Smooth muscle cell (in vitro differentiated cells): ENCODE data around the gene KIF1A. TPM values are rescaled to one million over a fixed set of nuclear protein-coding genes. Genes with fewer than 3 reads are reported as not detected.

ENCODE experiments used
- DNase-seq: peaks from one replicate; lab custom pipeline; 2025; ENCODE audit not compliant: unreplicated experiment; lab: John Stamatoyannopoulos, UW
- H2AFZ ChIP-seq: fragments of 200-600 bp; sonication (generic); 2 replicates; pipeline ENCODE4 v1.6.0; 2016; ENCODE audit warnings: antibody characterized with exemption, low read depth, mild to moderate bottlenecking
- H3F3A ChIP-seq: fragments of 200-600 bp; sonication (generic); 2 replicates; pipeline ENCODE4 v1.6.0; 2017; ENCODE audit warnings: antibody characterized with exemption, low read depth
- H3K27ac ChIP-seq: fragments of 200-600 bp; sonication (generic); 2 replicates; pipeline ENCODE4 v1.5.1; 2016; ENCODE audit warnings: low read depth, mild to moderate bottlenecking
- H3K27me3 ChIP-seq: fragments of 200-600 bp; sonication (generic); 2 replicates; pipeline ENCODE4 v1.6.1; 2016; ENCODE audit warnings: low read depth, mild to moderate bottlenecking
- H3K36me3 ChIP-seq: fragments of 200-600 bp; sonication (generic); 2 replicates; pipeline ENCODE4 v1.5.1; 2016; ENCODE audit warnings: low read depth
- H3K4me1 ChIP-seq: fragments of 200-600 bp; sonication (generic); 2 replicates; pipeline ENCODE4 v1.5.1; 2016; ENCODE audit warnings: low read depth
- H3K4me2 ChIP-seq: fragments of 200-600 bp; sonication (generic); 2 replicates; pipeline ENCODE4 v1.6.0; 2016; ENCODE audit warnings: mild to moderate bottlenecking
- H3K4me3 ChIP-seq: fragments of 200-600 bp; sonication (generic); 2 replicates; pipeline ENCODE4 v1.5.1; 2016; ENCODE audit warnings: mild to moderate bottlenecking
- H3K79me2 ChIP-seq: fragments of 200-600 bp; sonication (generic); 2 replicates; pipeline ENCODE4 v1.6.0; 2016; ENCODE audit warnings: low read depth, mild to moderate bottlenecking
- H3K9ac ChIP-seq: fragments of 200-600 bp; sonication (generic); 2 replicates; pipeline ENCODE4 v1.6.0; 2016; ENCODE audit warnings: low read depth
- H3K9me3 ChIP-seq: fragments of 200-600 bp; sonication (generic); replicated peaks from 2 replicates; pipeline ENCODE4 v1.5.1; 2016; ENCODE audit warnings: low read depth
- H4K20me1 ChIP-seq: fragments of 200-600 bp; sonication (generic); 2 replicates; pipeline ENCODE4 v1.6.0; 2016; ENCODE audit warnings: low read depth
- WGBS: methylation state at CpG from one replicate; pipeline ENCODE4 v1.1.7; 2016; ENCODE audit warnings: low lambda C conversion rate; 5-methylcytosine and 5-hydroxymethylcytosine counted together
- polyA plus RNA-seq: library from polyadenylated mRNA; unstranded; fragments of >200 nt; fragmentation: Nextera tagmentation; extraction: Ambion mirVana; gene quantifications from 2 replicates; pipeline ENCODE4 v1.2.1, GENCODE V29; 2016
- total RNA-seq: library from RNA; depleted of rRNA; stranded (reverse); fragments of >200 nt; gene quantifications from 2 replicates; pipeline ENCODE4 v1.2.3, GENCODE V29; 2014
- TF ChIP-seq, protein P1 (sequence below): fragments of 200-600 bp; sonication (generic); IDR thresholded peaks from 2 replicates; pipeline ENCODE4 v1.5.1; 2017; ENCODE audit warnings: borderline replicate concordance, mild to moderate bottlenecking, antibody characterized with exemption; ENCODE audit not compliant: insufficient read depth, poor library complexity, severe bottlenecking

Gene KIF1A
- total and polyA plus RNA-seq, 2 experiments from 2014 or later: 4.6 to 8.4 TPM

- Histone ChIP-seq H3F3A (no peaks in the 10 kb centered on the region), H2AFZ (no peak overlapping the region), H3K9ac (no peak overlapping the region), H3K9me3 (no peaks in the 10 kb centered on the region), H3K4me3 (no peak overlapping the region), H3K27me3 (peaks cover 16% of the 10 kb centered on the region), H3K27ac (no peak overlapping the region), H3K36me3 (no peaks in the 10 kb centered on the region), H3K79me2 (no peaks in the 10 kb centered on the region), H3K4me1 (peaks cover 5% of the 10 kb centered on the region), H4K20me1 (no peaks in the 10 kb centered on the region), H3K4me2 (no peak overlapping the region)
- 96% methylated on average over 11 of the region's 11 CpGs for WGBS
- DNase-seq: no peak
- TF ChIP-seq, protein P1, sequence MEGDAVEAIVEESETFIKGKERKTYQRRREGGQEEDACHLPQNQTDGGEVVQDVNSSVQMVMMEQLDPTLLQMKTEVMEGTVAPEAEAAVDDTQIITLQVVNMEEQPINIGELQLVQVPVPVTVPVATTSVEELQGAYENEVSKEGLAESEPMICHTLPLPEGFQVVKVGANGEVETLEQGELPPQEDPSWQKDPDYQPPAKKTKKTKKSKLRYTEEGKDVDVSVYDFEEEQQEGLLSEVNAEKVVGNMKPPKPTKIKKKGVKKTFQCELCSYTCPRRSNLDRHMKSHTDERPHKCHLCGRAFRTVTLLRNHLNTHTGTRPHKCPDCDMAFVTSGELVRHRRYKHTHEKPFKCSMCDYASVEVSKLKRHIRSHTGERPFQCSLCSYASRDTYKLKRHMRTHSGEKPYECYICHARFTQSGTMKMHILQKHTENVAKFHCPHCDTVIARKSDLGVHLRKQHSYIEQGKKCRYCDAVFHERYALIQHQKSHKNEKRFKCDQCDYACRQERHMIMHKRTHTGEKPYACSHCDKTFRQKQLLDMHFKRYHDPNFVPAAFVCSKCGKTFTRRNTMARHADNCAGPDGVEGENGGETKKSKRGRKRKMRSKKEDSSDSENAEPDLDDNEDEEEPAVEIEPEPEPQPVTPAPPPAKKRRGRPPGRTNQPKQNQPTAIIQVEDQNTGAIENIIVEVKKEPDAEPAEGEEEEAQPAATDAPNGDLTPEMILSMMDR: no peak
Measured at GRCh38 chr2:240814946-240815760, 4.9 kb downstream of the KIF1A start.

GRCh38 chr2:240814280-240814679, 5.7 kb downstream of the KIF1A start:
- no peaks in the 10 kb centered on the region for H3K36me3 ChIP-seq
- no peak for DNase-seq
- H3K27me3 ChIP-seq: peaks cover 10% of the 10 kb centered on the region
- H3K4me1 ChIP-seq: peaks cover 5% of the 10 kb centered on the region
- H4K20me1 ChIP-seq: no peaks in the 10 kb centered on the region
- WGBS: 100% methylated on average over 4 of the region's 4 CpGs
- TF ChIP-seq, protein P1: no peak
- H3K4me2 ChIP-seq: no peak overlapping the region
- no peaks in the 10 kb centered on the region for H3K79me2 ChIP-seq
- no peaks in the 10 kb centered on the region for H3K9me3 ChIP-seq
- no peak overlapping the region for H3K4me3 ChIP-seq
- H3F3A ChIP-seq: no peaks in the 10 kb centered on the region
- no peak overlapping the region for H3K9ac ChIP-seq
- no peak overlapping the region for H2AFZ ChIP-seq
- no peak overlapping the region for H3K27ac ChIP-seq

- Histone ChIP-seq H3F3A (no peaks in the 10 kb centered on the region), H3K4me3 (no peak overlapping the region), H2AFZ (no peak overlapping the region), H3K9ac (no peak overlapping the region), H4K20me1 (no peaks in the 10 kb centered on the region), H3K27ac (no peak overlapping the region), H3K9me3 (no peaks in the 10 kb centered on the region), H3K4me2 (no peak overlapping the region), H3K4me1 (peaks cover 2% of the 10 kb centered on the region), H3K36me3 (no peaks in the 10 kb centered on the region), H3K27me3 (peaks cover 1% of the 10 kb centered on the region), H3K79me2 (no peaks in the 10 kb centered on the region)
- WGBS: 94% methylated on average over 16 of the region's 17 CpGs
- TF ChIP-seq, protein P1: no peak
- no peak for DNase-seq
Measured at GRCh38 chr2:240813231-240813921, 6.6 kb downstream of the KIF1A start.

DNA sequence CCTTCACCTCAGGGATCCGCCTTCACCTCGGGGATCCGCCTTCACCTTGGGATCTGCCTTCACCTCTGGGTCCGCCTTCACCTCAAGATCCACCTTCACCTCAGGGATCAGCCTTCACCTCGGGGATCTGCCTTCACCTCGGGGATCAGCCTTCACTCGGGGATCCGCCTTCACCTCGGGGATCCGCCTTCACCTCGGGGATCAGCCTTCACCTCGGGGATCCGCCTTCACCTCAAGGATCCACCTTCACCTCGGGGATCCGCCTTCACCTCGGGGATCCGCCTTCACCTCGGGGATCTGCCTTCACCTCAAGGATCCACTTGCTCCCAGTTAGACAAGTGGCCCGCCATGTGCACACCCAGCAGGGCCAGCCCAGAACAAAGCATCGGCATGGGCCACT, 7.3 kb downstream of the KIF1A start:
- Histone ChIP-seq H3F3A (no peaks in the 10 kb centered on the region), H3K9ac (no peak overlapping the region), H3K27ac (no peak overlapping the region), H3K36me3 (no peaks in the 10 kb centered on the region), H4K20me1 (no peaks in the 10 kb centered on the region), H3K4me3 (no peak overlapping the region), H3K9me3 (no peaks in the 10 kb centered on the region), H3K27me3 (no peaks in the 10 kb centered on the region), H2AFZ (no peak overlapping the region), H3K4me2 (no peak overlapping the region), H3K4me1 (no peaks in the 10 kb centered on the region), H3K79me2 (no peaks in the 10 kb centered on the region)
- 90% methylated on average over 20 of the region's 20 CpGs for WGBS
- no peak for DNase-seq
- TF ChIP-seq, protein P1: no peak
